Effector CD8-positive, alpha-beta T cell (primary cell): Measurements from ENCODE around the gene ZNF497.
"Not testable (repeated sequence)": the region's sequence is repeated elsewhere in the genome, so short reads cannot be mapped to it uniquely, and the experiment has no call there.

Experiments
- DNase-seq: peaks from one replicate; lab custom pipeline; 2025; lab: John Stamatoyannopoulos, UW

Gene ZNF497

DNA sequence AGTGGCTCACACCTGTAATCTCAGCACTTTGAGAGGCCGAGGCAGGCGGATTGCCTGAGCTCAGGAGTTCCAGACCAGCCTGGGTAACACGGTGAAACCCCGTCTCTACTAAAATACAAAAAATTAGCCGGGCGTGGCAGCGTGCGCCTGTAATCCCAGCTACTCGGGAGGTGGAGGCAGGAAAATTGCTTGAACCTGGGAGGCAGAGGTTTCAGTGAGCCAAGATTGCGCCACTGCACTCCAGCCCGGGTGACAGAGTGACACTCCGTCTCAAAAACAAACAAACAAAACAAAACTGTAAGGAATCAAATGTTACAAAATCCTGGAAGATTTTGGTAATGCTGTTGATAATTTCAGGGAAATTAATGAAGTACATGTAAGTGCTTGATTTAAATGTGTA lies 14.5 kb downstream of the ZNF497 start:
- not testable (repeated sequence) for DNase-seq

DNA sequence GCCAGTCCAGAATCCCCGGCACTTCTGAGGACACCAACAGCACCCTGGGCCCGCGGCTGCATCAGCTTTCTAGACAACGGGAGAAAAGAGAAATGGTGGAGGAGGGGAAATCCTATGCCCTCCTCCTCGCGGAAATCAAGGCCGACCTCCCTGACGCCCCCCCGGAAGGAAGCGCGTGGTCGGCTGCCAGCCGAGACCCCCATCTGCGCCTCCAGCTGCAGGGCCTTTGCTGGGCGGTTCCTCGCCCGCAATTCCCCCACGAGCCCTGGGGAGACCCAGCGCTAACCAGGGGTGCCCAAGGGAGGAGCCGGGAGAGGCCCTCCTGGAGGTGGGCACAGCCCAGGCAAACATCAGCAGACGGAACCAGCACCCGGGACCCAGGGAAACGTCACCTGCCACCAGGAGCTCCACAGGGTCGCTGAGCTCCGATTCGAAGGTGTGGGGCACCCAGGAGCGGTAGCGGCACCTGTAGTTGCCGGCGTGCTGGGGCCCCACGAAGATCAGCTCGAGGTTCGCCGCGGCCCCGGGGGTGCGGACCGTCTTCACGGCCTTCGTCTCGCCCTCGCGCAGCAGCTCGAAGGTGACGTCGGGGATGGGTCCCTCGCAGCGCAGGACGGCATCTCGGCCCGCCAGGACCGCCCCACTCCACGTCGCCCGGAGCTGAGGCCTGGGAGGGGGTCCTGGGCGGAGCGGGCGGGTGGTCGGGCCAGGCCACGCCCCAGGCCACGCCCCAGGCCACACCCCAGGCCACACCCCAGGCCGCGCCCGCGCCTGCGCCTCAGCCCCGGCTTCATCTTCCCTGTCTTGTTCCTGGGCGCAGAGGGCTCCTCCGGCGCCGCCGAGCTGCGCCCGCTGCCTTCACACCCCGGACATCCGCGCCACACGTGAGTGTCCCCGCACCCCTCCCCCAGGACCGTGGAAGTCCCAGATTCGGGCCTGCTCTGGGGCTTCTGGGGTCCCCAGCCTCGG lies 15.3 kb downstream of the ZNF497 start:
- peak; percentile 74 for DNase-seq

DNA sequence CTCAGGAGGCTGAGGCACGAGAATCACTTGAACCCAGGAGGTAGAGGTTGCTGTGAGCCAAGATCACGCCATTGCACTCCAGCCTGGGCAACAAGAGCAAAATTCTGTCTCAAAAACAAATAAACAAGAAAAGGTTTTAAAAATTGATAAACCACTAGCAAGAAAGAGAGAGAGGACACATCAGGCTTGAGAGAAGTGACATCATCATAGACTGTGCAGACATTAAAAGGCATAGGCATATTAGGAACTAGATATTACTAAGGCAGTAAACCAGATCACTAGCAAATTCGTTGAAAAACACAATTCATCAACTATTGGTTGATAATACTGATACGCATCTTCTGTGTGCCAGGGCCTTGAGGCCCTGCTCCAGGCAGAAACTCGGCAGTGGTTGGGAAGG lies 17.0 kb downstream of the ZNF497 start:
- no peak for DNase-seq

DNA sequence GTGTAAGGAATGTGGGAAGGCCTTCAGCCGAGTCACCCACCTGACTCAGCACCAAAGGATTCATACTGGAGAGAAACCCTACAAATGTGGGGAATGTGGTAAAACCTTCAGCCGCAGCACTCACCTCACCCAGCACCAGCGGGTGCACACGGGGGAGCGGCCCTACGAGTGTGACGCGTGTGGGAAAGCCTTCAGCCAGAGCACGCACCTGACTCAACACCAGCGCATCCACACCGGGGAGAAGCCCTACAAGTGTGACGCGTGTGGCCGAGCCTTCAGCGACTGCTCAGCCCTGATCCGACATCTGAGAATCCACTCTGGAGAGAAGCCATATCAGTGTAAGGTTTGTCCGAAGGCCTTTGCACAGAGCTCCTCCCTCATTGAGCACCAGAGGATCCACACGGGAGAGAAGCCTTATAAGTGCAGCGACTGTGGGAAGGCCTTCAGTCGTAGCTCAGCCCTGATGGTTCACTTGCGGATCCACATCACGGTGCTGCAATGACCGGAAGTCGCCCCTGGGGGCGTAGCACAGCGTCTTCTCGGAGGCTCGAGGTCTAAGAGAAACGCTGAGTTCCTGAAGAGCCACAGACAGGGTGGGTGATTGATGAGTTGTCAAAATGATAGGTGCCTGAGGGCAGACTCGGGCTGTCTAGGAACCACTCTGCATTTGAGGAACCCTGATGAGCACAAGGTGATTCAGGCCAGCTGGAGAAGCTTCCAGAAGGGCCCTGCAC lies 23.6 kb downstream of the ZNF497 start:
- no peak for DNase-seq

DNA sequence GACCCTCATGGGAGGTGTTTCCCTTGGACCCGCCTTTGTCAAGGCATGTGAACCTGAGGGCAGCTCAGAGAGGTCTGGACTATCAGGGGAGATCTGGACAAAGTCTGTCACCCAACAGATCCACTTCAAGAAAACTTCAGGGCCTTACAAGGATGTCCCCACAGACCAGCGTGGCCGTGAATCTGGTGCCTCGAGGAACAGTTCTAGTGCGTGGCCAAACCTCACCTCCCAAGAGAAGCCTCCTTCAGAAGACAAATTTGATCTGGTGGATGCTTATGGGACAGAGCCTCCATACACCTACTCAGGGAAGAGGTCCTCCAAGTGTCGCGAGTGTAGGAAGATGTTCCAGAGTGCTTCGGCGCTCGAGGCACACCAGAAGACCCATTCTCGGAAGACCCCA lies 24.2 kb downstream of the ZNF497 start:
- no peak for DNase-seq

DNA sequence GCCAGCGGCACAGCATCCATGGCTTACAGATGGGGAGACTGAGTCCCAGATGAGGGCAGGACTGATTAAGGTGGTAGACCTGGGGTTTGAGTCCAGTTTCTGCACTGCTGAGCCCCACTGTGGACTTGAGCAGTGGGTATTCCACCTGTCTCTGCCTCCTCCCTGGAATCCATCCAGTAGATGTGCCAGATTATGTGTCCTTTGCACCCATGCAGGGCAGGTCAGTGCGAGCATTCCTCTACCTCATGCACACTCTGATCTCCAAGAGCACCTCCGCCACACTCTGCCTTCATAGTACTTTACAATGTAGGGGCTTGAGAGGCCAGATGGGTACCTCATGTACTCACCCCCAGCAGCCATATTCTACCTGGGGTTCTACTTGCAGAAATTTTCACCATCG lies 25.7 kb downstream of the ZNF497 start:
- DNase-seq: no peak

DNA sequence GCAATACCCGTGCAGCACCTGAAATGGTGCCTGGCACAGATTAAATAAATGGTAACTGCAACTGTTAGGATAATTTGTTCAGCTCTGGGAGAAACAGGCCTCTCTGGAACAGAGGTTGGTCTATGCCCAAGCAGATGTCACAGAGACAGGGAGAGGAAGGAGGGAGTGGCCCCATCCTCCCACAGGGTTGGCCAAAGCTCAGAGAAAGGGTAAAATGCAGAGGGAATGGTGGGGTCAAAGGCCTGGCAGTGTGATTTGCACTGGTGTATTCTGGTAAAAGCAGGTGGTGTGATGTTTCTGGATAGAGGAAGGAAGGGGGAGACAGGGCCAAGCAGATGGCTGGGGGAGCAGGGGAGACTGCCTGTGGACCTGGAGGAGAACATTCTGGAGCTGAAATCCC lies 26.3 kb downstream of the ZNF497 start:
- DNase-seq: no peak

DNA sequence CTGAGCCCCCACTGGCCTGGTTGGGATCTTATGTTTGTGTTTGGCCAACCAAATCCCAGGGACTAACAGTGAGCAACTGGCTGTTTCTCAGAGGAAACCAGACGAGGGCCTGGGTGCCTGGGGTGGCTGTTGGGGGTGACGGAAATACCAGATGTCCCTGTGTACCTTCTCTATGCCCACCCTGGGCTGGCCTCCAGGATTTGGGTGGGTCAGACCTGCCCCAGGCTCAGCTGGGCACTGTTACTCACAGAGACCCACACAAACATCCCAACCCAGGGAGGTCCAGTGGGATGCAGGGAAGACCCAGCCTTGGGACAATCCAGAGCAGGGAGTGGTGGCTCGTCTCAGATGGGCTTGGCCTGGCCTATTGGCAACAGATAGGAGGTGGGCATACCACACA lies 26.9 kb downstream of the ZNF497 start:
- no peak for DNase-seq

DNA sequence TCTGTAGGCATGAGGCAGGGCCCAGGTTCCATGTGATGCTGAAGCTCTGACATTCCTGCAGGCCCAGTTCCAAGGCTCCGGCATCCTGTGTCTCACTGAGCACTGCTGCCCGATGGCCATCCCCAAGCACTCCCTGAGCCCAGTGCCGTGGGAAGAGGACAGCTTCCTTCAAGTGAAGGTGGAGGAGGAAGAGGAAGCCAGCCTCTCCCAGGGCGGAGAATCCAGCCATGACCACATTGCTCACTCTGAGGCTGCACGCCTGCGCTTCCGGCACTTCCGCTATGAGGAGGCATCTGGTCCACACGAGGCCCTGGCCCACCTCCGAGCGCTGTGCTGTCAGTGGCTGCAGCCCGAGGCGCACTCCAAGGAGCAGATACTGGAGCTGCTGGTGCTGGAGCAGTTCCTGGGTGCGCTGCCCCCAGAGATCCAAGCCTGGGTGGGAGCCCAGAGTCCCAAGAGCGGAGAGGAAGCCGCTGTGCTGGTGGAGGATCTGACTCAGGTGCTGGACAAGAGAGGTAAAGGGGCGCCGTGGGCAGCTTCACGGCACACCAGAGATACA lies 27.8 kb downstream of the ZNF497 start:
- no peak for DNase-seq

DNA sequence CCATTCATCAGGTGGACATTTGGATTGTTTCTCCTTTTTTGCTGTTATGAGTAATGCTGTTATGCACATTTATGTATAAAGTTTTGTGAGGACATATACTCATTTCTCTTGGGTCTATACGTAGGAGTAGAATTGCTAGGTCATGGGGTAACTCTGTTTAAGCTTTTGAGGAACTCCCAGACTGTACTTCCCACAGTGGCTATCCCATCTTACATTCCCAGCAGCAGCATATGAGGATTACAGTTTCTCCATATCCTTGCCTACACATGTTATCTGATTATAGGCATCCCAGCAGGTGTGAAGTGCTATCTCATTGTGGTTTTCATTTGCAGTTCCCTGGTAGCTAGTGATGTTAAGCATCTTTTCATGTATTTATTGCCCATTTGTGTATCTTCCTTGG lies 29.9 kb downstream of the ZNF497 start:
- no peak for DNase-seq

DNA sequence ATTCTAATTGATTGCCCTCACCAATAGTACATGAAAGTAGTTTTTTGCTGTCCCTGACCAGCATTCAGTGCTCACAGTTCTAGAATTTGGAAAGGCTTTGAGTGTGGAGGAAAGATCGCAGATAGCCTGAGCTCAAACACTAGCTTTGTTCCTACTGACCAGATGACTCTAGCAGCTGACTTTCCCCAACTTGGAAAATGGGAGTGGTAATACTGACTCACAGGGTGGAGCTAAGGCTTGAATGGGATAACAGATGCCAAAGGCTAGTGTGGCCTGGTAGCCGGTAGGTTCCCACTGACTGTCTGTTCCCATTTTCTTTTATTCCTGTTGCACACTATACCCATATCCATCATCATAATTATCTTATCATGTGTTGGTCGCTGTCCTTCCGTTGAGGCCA lies 32.1 kb downstream of the ZNF497 start:
- DNase-seq: no peak

DNA sequence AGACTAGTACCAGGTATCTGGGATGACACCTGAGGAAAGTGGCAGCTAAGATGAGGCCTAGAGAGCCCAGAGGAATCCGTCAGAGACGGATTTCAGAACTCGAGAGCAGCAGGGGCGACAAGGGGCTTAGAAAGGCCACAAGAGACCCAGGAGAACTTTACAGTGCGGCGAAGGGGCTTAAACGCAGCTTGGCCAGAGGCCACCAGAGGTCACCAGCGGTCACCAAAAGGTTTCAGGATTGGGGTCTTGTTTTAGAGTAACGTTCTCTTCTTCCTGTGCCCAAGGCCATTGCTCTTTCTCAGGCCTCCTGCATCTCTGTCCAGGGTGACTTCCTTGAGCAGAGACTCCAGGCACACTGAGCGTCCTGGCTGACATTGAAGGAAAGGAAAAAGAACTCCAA lies 33.6 kb downstream of the ZNF497 start:
- DNase-seq: no peak

DNA sequence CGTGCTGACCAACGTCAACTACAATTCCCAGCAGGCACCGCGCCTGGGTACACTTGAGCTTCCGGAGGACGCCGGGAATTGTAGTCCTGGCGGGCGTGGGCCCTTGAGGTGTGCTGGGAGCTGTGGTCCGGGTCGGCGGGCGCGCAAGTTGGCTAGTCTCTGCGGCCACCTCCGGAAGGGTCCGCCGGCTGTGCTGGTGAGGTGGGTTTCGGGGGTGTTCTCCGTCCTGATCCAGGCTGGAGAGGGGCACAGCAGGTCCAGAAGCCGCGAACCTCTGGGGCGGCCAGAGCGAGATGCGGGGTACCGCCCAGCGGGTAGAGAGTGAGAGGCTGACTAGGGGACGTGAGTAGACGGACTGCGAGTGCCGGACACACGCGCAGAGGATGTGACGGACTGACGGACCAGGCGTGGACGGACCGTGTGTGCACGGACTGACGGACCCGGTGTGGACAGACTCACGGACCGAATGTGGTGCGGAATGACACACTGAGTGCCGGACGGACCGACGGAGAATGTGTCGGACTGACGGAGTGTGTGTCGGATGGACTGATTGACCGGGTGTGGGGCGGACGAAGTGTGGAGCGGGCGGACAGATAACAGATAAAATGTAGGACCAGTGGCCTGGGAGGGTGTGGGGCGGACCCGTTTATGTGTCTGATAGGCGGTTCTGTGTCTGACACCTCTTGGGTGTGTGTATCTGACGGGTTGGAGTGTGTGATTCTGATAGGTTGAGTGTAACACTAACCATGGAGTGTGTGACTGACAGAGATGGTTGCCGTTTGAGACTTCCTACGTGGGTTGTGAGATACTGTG lies 35.4 kb downstream of the ZNF497 start, which contains the start of gene ZSCAN22:
ZSCAN22 (plus strand) TSS at position 81 of the 813 bp plus-strand sequence. CDS start 7,809 bp downstream, outside the sequence.
- peak; percentile 76 for DNase-seq

DNA sequence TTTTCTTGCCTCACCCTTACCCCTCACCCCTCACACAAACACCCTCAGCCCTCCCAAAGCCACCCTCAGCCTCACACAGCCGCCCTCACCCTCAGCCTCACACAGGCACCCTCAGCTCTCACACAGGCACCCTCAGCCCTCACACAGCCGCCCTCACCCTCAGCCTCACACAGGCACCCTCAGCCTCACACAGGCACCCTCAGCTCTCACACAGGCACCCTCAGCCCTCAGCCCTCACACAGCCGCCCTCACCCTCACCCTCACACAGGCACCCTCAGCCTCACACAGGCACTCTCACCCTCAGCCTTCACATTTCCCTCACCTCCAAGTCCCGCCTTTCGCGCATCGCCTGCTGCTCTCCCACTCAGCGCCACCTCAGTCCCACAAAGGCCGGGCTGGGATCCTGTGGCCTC lies 36.0 kb downstream of the ZNF497 start:
- no peak for DNase-seq

DNA sequence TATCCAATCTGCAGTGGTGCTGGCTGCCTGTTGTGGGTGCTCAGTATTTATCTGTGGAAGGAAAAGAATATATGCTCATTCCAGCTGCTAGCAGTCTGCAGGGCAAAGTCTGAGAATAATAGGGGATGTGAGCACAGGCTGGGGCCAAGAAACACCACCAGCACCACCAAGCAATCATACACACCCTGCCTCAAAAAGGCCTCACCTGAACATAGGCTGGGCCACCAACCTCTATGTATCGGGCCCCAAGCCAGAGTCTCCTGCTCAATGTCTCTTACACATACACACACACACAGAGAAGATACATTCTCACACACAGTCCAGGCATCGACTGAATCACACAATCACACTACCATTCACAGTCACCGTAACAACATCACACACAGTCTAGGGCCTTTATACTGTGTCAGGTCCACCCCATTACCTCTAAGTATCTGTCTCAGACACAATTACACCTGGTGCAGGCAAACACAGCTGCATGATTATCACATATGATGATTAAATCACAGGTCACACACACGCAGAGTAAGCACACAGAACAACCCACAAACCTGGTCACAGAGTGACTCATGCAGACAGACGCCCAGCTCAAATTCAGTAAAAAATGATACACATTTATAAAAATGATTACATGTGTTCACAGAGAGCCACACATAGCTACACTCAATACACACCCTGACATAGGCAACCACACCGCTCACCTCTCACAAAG lies 37.1 kb downstream of the ZNF497 start:
- DNase-seq: no peak

DNA sequence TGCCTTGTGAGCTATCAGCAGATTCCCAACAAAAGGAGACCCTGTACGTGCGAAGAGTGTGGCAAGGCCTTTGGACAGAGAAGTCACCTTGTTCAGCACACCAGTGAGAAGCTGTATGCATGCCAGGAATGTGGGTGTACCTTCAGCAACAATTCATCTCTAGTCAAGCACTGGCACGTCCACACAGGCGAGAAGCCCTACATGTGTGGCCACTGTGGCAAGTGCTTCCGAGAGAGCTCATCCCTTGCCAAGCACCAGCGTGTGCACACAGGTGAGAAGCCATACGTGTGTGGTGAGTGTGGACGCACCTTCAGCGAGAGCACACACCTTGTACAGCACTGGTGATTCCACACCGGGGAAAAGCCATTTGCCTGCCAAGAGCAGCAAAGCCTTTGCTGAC lies 43.3 kb downstream of the ZNF497 start:
- DNase-seq: no peak

DNA sequence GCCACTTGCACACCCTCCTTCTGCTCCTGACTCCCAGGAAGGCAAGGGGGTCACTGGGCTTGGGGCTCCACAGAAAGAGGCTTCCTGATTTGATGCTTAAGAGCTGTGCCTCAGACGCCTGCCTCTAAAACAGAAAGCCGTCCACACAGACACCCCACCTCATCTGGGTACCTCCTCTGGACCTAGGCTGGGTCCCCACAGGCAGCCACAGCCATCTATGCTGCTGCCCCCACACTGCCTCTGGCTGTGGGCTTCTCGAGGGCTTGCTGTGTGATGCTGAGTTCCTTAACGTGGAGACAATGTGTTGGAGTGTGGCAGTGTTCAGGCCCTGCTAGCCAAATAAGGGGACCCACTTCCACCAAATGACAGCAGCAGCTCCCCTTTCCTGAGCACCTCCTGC lies 44.3 kb downstream of the ZNF497 start:
- no peak for DNase-seq

DNA sequence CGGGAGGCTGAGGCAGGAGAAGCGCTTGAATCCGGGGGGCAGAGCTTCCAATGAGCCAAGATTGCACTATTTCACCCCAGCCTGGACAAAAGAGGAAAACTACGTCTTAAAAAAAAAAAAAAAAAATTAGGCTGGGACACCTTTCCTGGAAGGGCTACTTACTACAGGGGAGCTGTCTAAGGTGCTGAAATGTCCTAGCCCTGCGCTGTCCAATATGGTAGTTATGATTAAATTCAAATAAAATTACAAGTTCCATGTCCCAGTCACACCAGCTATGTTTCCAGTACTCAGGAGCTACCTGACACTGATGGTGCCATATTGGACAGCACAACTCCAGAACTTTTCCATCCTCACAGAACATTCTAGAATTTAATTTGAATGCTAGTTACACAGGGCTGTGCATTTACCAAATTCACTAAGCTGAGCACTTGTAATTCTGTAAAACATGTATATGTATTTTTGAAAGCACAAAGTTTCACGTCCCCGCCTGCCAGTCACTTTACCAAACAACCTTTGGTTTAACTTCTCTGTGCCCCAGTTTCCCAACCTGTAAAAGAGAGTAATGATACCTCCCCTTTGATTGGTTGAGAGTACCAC lies 45.0 kb downstream of the ZNF497 start:
- DNase-seq: no peak

DNA sequence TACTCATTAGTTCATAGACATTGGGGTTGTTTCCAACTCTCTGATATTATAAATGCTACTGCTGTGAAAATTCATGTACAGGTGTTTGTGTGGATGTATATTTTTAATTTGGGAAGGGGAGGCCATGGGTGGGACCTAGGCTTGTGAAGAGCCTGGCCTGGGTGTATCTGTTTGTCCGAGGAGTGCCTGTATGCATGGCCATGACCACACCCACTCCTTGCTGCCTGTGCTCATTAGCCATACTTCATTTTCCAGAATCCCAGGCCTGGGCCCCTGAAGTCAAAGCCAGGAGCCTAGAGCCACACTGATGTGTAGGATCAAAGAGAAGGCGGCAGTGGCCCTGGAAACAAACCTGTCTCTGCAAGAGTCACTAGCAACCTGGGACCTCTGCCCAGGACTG lies 47.0 kb downstream of the ZNF497 start:
- no peak for DNase-seq

DNA sequence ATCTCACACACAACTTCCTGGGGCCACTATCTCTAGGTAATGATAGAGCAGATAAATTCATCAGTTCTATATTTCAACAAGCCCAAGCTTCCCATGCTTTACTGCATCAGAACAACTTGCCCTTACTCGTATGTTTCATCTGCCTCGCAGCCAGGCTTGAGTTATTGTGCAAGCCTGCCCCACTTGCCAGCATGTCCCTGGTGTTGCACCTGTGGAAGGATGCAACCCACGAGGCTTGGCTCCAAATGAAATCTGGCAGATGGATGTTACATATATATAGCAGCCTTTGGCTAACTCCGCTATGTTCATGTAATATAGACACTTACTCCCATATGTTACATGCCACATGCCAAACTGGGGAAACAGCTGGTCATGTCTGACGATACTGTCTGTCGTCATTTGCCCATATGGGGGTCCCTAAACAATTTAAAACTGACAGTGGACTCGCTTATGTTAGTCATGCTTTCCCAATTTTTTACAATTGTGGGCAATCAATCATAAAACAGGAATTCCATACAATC lies 51.1 kb downstream of the ZNF497 start:
- no peak for DNase-seq

DNA sequence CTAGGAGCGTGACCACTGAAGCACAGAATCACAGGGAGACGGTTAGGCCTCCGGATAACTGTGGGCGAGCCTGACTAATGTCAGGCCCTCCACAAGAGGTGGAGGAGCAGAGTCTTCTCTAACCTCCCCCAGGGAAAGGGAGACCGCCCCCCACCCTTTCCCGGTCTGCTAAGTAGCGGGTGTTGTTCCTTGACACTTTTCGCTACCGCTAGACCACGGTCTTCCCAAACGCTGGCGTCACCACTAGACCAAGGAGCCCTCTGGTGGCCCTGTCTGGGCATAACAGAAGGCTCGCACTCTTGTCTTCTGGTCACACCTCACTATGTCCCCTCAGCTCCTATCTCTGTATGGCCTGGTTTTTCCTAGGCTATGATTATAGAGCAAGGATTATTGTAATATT lies 51.9 kb downstream of the ZNF497 start:
- DNase-seq: peak; percentile 3
